Lung (tissue), 12 donors: ENCODE data around the gene ZNF593. TPM values are rescaled to one million over a fixed set of nuclear protein-coding genes. Genes with fewer than 3 reads are reported as not detected.

Source experiments
- ATAC-seq: fragments of 200-7000 bp; cut with Tn5 transposase; one replicate; pipeline ENCODE4 v1.9.1; 2020; ENCODE audit warnings: moderate number of reproducible peaks; ENCODE audit not compliant: insufficient read depth, low FRiP score
- DNase-seq, 3 donors: peaks; one replicate each; pipeline ENCODE4 v3.0.0-alpha.2; 2013 to 2017
- H3K27ac ChIP-seq, 2 donors: one replicate each; pipeline ENCODE4 v1.5.1; 2013; ENCODE audit warnings: mild to moderate bottlenecking in 2 of 2, moderate library complexity in 2 of 2, control low read depth in 1 of 2, inconsistent platforms in 1 of 2, low read depth in 1 of 2, low read length in 1 of 2
- H3K27me3 ChIP-seq, 3 donors: one replicate each; pipeline ENCODE4 v1.5.1; 2013; ENCODE audit warnings: low read length in 2 of 3; ENCODE audit not compliant: control insufficient read depth in 3 of 3, insufficient read depth in 3 of 3
- H3K36me3 ChIP-seq, 4 donors: one replicate each; pipeline ENCODE4 v1.5.1; 2013; ENCODE audit warnings: low read length in 4 of 4, mild to moderate bottlenecking in 1 of 4, moderate library complexity in 1 of 4; ENCODE audit not compliant: control insufficient read depth in 4 of 4, insufficient read depth in 4 of 4
- H3K4me1 ChIP-seq, 5 donors: one replicate each; pipeline ENCODE4 v1.5.1; 2013; ENCODE audit warnings: low read length in 5 of 5, mild to moderate bottlenecking in 2 of 5, moderate library complexity in 1 of 5; ENCODE audit not compliant: control insufficient read depth in 5 of 5, insufficient read depth in 5 of 5
- H3K4me3 ChIP-seq: one replicate; pipeline ENCODE4 v1.5.1; 2013; ENCODE audit warnings: mild to moderate bottlenecking, control low read depth, moderate library complexity
- H3K9ac ChIP-seq, 2 donors: one replicate each; pipeline ENCODE4 v1.5.1; 2013; ENCODE audit warnings: low read length in 2 of 2, control low read depth in 1 of 2; ENCODE audit not compliant: insufficient read depth in 1 of 2
- H3K9me3 ChIP-seq, 4 donors: one replicate each; pipeline ENCODE4 v1.5.1; 2013; ENCODE audit warnings: low read length in 3 of 4, mild to moderate bottlenecking in 1 of 4, moderate library complexity in 1 of 4; ENCODE audit not compliant: control insufficient read depth in 4 of 4, insufficient read depth in 3 of 4
- WGBS, 2 donors: extraction: QIAGEN DNeasy Blood & Tissue Kit; methylation state at CpG; one replicate each; pipeline ENCODE4 v1.1.7; 2013; 5-methylcytosine and 5-hydroxymethylcytosine counted together
- polyA plus RNA-seq, 2 donors: library from polyadenylated mRNA; stranded (reverse); fragments of 200-250 nt; gene quantifications; one replicate each; pipeline ENCODE4 v1.2.1, GENCODE V29; 2013
- total RNA-seq, 2 donors: library from RNA; depleted of rRNA in 1 of 2; stranded (reverse); fragments of >200 nt in 1 of 2; gene quantifications; one replicate each; pipeline ENCODE4 v1.2.1, GENCODE V29; 2014 to 2021
- TF ChIP-seq, protein P1 (sequence below): IDR thresholded peaks from 2 replicates; pipeline ENCODE4 v1.5.1; 2012; ENCODE audit warnings: mild to moderate bottlenecking; ENCODE audit errors: control extremely low read depth, extremely low read depth
- donor health status: control.
- donor health status: control.
- donor health status: Bipolar disorder and iron deficiency.
- donor health status: healthy.
- donor health status: DM: yes; HTN: yes; CAD: no.

The ZNF593 gene
- total and polyA plus RNA-seq, 4 donors = 19.7 to 140 (median 61.6) TPM

DNA sequence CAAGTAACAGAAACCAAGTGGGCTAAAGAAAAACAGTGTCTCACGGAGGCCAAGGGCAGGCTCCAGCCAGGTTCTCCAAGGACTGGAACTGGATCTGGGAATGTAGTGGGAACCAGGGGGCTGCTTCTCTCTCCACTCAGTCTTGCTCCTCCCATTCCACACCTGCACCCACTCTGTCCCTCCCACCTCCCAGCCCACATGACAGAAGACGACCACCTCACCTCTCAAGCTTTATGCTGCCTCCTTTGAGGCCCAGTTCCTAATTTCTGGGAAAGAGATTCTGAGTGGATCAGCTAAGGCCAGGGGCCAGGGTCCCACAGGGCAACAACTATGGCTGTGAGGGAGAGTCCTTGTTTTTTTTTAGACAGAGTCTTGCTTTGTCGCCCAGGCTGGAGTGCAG lies 45.5 kb downstream of the ZNF593 start:
- WGBS, 2 donors = 49 to 52% methylated on average over 3 of the region's 3 CpGs

DNA sequence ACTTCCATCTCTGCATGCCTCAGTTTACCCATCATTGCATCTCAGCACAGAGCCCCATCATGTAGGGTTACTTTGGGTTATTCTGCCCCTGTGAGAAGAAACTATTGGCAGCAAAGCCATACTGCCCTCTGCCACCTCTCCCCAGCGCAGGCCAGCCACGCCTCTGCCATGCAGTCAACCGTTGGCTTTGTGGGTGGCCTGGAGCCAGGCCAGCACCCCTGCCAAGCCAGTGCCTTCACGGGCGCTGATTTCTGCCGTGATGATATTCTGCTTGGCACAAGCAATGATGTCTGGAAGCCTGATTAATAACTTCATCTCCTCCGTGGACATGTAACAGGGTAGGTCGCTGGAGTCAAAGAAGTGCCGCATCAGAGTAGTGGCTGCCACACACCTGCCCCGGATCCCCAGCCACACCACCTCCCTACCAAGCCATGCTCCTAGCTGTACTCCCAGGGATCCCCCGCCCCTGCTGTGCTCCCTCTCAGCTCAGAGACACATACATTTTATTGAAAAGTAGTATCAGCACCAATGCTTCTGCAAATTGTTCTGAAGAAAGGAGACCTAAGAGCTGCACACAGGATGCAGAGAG lies 49.3 kb downstream of the ZNF593 start:
- ATAC-seq (no peak), DNase-seq (no peak)
- TF ChIP-seq, protein P1, sequence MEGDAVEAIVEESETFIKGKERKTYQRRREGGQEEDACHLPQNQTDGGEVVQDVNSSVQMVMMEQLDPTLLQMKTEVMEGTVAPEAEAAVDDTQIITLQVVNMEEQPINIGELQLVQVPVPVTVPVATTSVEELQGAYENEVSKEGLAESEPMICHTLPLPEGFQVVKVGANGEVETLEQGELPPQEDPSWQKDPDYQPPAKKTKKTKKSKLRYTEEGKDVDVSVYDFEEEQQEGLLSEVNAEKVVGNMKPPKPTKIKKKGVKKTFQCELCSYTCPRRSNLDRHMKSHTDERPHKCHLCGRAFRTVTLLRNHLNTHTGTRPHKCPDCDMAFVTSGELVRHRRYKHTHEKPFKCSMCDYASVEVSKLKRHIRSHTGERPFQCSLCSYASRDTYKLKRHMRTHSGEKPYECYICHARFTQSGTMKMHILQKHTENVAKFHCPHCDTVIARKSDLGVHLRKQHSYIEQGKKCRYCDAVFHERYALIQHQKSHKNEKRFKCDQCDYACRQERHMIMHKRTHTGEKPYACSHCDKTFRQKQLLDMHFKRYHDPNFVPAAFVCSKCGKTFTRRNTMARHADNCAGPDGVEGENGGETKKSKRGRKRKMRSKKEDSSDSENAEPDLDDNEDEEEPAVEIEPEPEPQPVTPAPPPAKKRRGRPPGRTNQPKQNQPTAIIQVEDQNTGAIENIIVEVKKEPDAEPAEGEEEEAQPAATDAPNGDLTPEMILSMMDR = no peak
- no peaks in the 10 kb centered on the region for H3K36me3 ChIP-seq
- H3K4me3 ChIP-seq = no peak overlapping the region
- H3K9ac ChIP-seq = no peak overlapping the region
- no peaks in the 10 kb centered on the region for H3K4me1 ChIP-seq
- H3K27me3 ChIP-seq = peaks cover 0 to 6% (median 0%) of the 10 kb centered on the region in 3 donors
- 66 to 83% methylated on average over 11 of the region's 11 CpGs for WGBS, 2 donors
- H3K9me3 ChIP-seq = no peaks in the 10 kb centered on the region
- no peak overlapping the region for H3K27ac ChIP-seq

More for the DNA sequence above, 45.5 kb downstream of the ZNF593 start:
- no peaks in the 10 kb centered on the region for H3K36me3 ChIP-seq
- no peaks in the 10 kb centered on the region for H3K9me3 ChIP-seq
- DNase-seq (no peak), ATAC-seq (no peak)
- H3K4me1 ChIP-seq = no peaks in the 10 kb centered on the region
- H3K27me3 ChIP-seq = no peaks in the 10 kb centered on the region
- H3K4me3 ChIP-seq = no peak overlapping the region
- TF ChIP-seq, protein P1 = no peak
- H3K27ac ChIP-seq = no peak overlapping the region
- H3K9ac ChIP-seq = no peak overlapping the region

Other genes with a start within 250 kb of the ZNF593 start
- 10 to 100 TPM; 10.6 to 15.2 TPM for gene PAFAH2, start 171.8 kb upstream of the ZNF593 start, total RNA-seq
- 1 to 10 TPM; 6.5 to 7.6 TPM for gene PAFAH2, start 171.8 kb upstream of the ZNF593 start, polyA plus RNA-seq
- gene EXTL1, start 148.1 kb upstream of the ZNF593 start, total RNA-seq = under 1 TPM; 0.43 to 0.63 TPM
- gene EXTL1, start 148.1 kb upstream of the ZNF593 start, polyA plus RNA-seq = under 1 TPM; 0.08 to 0.18 TPM
- gene SLC30A2, start 123.8 kb upstream of the ZNF593 start, total RNA-seq = under 1 TPM; 0.40 to 0.51 TPM
- under 1 TPM; 0.02 to 0.08 TPM for gene SLC30A2, start 123.8 kb upstream of the ZNF593 start, polyA plus RNA-seq
- under 1 TPM; 0.25 to 0.31 TPM for gene TRIM63, start 102.3 kb upstream of the ZNF593 start, total RNA-seq
- under 1 TPM; 0.12 to 0.14 TPM for gene TRIM63, start 102.3 kb upstream of the ZNF593 start, polyA plus RNA-seq
- gene PDIK1L, start 58.1 kb upstream of the ZNF593 start, total RNA-seq = 10 to 100 TPM in 1 of 2 donors, 1 to 10 TPM in 1; 9.8 to 15.4 TPM
- gene PDIK1L, start 58.1 kb upstream of the ZNF593 start, polyA plus RNA-seq = 1 to 10 TPM; 2.9 TPM
- 1 to 10 TPM; 1.1 to 3.2 TPM for gene FAM110D, start 10.8 kb upstream of the ZNF593 start, total RNA-seq
- gene FAM110D, start 10.8 kb upstream of the ZNF593 start, polyA plus RNA-seq = 1 to 10 TPM; 3.1 to 3.4 TPM
- not detected for gene C1orf232, start 945 bp upstream of the ZNF593 start, total RNA-seq
- gene C1orf232, start 945 bp upstream of the ZNF593 start, polyA plus RNA-seq = not detected
- gene ZNF593OS, start 1.9 kb downstream of the ZNF593 start, total RNA-seq = not detected
- gene ZNF593OS, start 1.9 kb downstream of the ZNF593 start, polyA plus RNA-seq = under 1 TPM; 0.29 to 0.65 TPM
- 10 to 100 TPM; 29.9 to 34.7 TPM for gene CNKSR1, start 7.6 kb downstream of the ZNF593 start, total RNA-seq
- gene CNKSR1, start 7.6 kb downstream of the ZNF593 start, polyA plus RNA-seq = 10 to 100 TPM; 10.8 to 26.7 TPM
- not detected for gene CATSPER4, start 20.7 kb downstream of the ZNF593 start, total RNA-seq
- gene CATSPER4, start 20.7 kb downstream of the ZNF593 start, polyA plus RNA-seq = not detected
- 10 to 100 TPM in 1 of 2 donors, 1 to 10 TPM in 1; 9.1 to 10.8 TPM for gene CEP85, start 64.3 kb downstream of the ZNF593 start, total RNA-seq
- 1 to 10 TPM; 5.4 to 6.4 TPM for gene CEP85, start 64.3 kb downstream of the ZNF593 start, polyA plus RNA-seq
- 100 to 1,000 TPM in 1 of 2 donors, 10 to 100 TPM in 1; 17.2 to 317 TPM for gene SH3BGRL3, start 110.2 kb downstream of the ZNF593 start, total RNA-seq
- gene SH3BGRL3, start 110.2 kb downstream of the ZNF593 start, polyA plus RNA-seq = 100 to 1,000 TPM; 349 to 437 TPM
- 10 to 100 TPM; 20.1 to 82.1 TPM for gene UBXN11, start 136.7 kb downstream of the ZNF593 start, total RNA-seq
- gene UBXN11, start 136.7 kb downstream of the ZNF593 start, polyA plus RNA-seq = 10 to 100 TPM; 43.2 to 66.6 TPM
- gene CD52, start 148.1 kb downstream of the ZNF593 start, total RNA-seq = 100 to 1,000 TPM in 1 of 2 donors, 1 to 10 TPM in 1; 6.8 to 238 TPM
- gene CD52, start 148.1 kb downstream of the ZNF593 start, polyA plus RNA-seq = 100 to 1,000 TPM; 402 to 600 TPM
- 1 to 10 TPM in 1 of 2 donors, under 1 TPM in 1; 0.37 to 3.8 TPM for gene CRYBG2, start 184.2 kb downstream of the ZNF593 start, total RNA-seq
- gene CRYBG2, start 184.2 kb downstream of the ZNF593 start, polyA plus RNA-seq = 1 to 10 TPM; 1.5 to 7.7 TPM
- under 1 TPM in 1 of 2 donors, not detected in 1; 0.40 TPM for gene ZNF683, start 202.8 kb downstream of the ZNF593 start, total RNA-seq
- under 1 TPM; 0.17 to 0.55 TPM for gene ZNF683, start 202.8 kb downstream of the ZNF593 start, polyA plus RNA-seq
- under 1 TPM in 1 of 2 donors, not detected in 1; 0.80 TPM for gene LIN28A, start 240.9 kb downstream of the ZNF593 start, total RNA-seq
- gene LIN28A, start 240.9 kb downstream of the ZNF593 start, polyA plus RNA-seq = not detected